ENCODE data around the gene SPC24.

The SPC24 gene

GRCh38 chr19:11155373-11156120 lies at the start of gene SPC24:
Gene SPC24, minus strand, starts transcription at chr19:11155782. Its CDS starts 6 bp downstream, at chr19:11155776.
- peak; percentile 86 for DNase-seq (ENCODE audit: low read depth)

- DNase-seq (ENCODE audit: low read depth): no peak
Observed at GRCh38 chr19:11204943-11205349, 49.4 kb upstream of the SPC24 start.

GRCh38 chr19:11204076-11204602 lies 48.6 kb upstream of the SPC24 start:
- DNase-seq (ENCODE audit: low read depth): no peak

- DNase-seq (ENCODE audit: low read depth): peak; percentile 65
Observed at GRCh38 chr19:11203194-11204075, 47.9 kb upstream of the SPC24 start.

- no peak for DNase-seq (ENCODE audit: low read depth)
Observed at GRCh38 chr19:11202488-11203193, 47.1 kb upstream of the SPC24 start.

- DNase-seq (ENCODE audit: low read depth): no peak
Observed at GRCh38 chr19:11201791-11202190, 46.2 kb upstream of the SPC24 start.

- no peak for DNase-seq (ENCODE audit: low read depth)
Observed at GRCh38 chr19:11200931-11201330, 45.3 kb upstream of the SPC24 start.

- DNase-seq (ENCODE audit: low read depth): no peak
Observed at GRCh38 chr19:11200015-11200574, 44.5 kb upstream of the SPC24 start.

- DNase-seq (ENCODE audit: low read depth): no peak
Observed at GRCh38 chr19:11199517-11199916, 43.9 kb upstream of the SPC24 start.

GRCh38 chr19:11198769-11199424 lies 43.3 kb upstream of the SPC24 start:
- no peak for DNase-seq (ENCODE audit: low read depth)

- no peak for DNase-seq (ENCODE audit: low read depth)
Observed at GRCh38 chr19:11198175-11198534, 42.6 kb upstream of the SPC24 start.

GRCh38 chr19:11197291-11198174 lies 42.0 kb upstream of the SPC24 start, which contains the start of gene KANK2:
Gene KANK2, minus strand, starts transcription at chr19:11197545. Its CDS starts 3,034 bp downstream, at chr19:11194511.
- DNase-seq (ENCODE audit: low read depth): no peak

- DNase-seq (ENCODE audit: low read depth): no peak
Observed at GRCh38 chr19:11196406-11197287, 41.1 kb upstream of the SPC24 start.

GRCh38 chr19:11195681-11196080 lies 40.1 kb upstream of the SPC24 start:
- no peak for DNase-seq (ENCODE audit: low read depth)

GRCh38 chr19:11194656-11195558 lies 39.3 kb upstream of the SPC24 start:
- no peak for DNase-seq (ENCODE audit: low read depth)

GRCh38 chr19:11194173-11194572 lies 38.6 kb upstream of the SPC24 start:
- DNase-seq (ENCODE audit: low read depth): no peak

GRCh38 chr19:11192957-11193939 lies 37.7 kb upstream of the SPC24 start:
- DNase-seq (ENCODE audit: low read depth): no peak

All from GM04503 (cell line).